22Rv1 (cell line): Measurements from ENCODE around the gene MED20.

ENCODE experiments used
- CTCF ChIP-seq: fragments of 450-650 bp; IDR thresholded peaks from 2 replicates; pipeline ENCODE4 v1.5.1; 2017; ENCODE audit warnings: mild to moderate bottlenecking
- ZFX ChIP-seq: fragments of 450-650 bp; IDR thresholded peaks from 2 replicates; pipeline ENCODE4 v1.6.1; 2017; ENCODE audit warnings: antibody characterized with exemption, borderline replicate concordance

GRCh38 chr6:41901882-41902519 is 18.9 kb downstream of the MED20 start:
- TF ChIP-seq CTCF (peak; percentile 52), ZFX (no peak)
